ENCODE measurements around the gene CBX4.

GRCh38 chr17:79783891-79784290, 55.3 kb downstream of the CBX4 start:
- TF ChIP-seq CTCF (IDR thresholded peaks at IDR 0.05) (no peak), EP300 (IDR thresholded peaks at IDR 0.05) (no peak), POLR2A (IDR thresholded peaks at IDR 0.05) (no peak), POLR2AphosphoS5 (IDR thresholded peaks at IDR 0.05) (no peak)

All from gastroesophageal sphincter (tissue), 3 donors.